ENCODE results near the gene LRFN2. TPM values are rescaled to one million over a fixed set of nuclear protein-coding genes. Genes with fewer than 3 reads are reported as not detected.

The LRFN2 gene
- total and polyA plus RNA-seq, 2 of the 8 experiments (the other 6 are each of a cell fraction or from before 2014, with no cell fraction given) = 2.3 TPM

DNA sequence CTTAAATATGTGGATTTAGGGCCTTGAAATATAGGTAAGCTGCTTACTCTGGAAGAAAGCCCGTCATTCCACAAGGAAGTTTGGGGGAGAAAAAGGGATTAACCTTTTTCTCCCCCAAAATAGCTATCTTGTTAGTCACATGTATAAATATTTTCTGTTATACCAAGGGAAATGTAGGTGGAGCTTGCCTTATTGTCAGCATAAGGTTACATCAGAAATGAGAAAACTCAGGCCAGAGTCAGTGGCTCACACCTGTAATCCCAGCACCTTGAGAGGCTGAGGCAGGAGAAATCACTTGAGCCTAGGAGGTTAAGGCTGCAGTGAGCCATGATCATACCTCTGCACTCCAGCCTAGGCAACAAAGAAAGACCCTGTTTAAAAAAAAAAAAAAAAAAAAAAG, 129.9 kb downstream of the LRFN2 start:
- Histone ChIP-seq H2BK12ac (ENCODE audit: low read depth, low read length) (no peak overlapping the region), H3K4me3 (ENCODE audit: extremely low read depth in 1 of 4, insufficient read depth in 2 of 4, low read depth in 3 of 4, low read length in 4 of 4) (no peak overlapping the region), H3K23ac (ENCODE audit: insufficient read length) (no peak overlapping the region), H3K4me2 (ENCODE audit: insufficient read depth in 1 of 2, low read depth in 2 of 2, low read length in 2 of 2) (no peak overlapping the region), H3K9me3 (ENCODE audit: insufficient read depth in 2 of 2, low read depth in 1 of 2, low read length in 1 of 2) (no peaks in the 10 kb centered on the region), H4K8ac (ENCODE audit: extremely low read depth, insufficient read depth, low read length) (no peak overlapping the region), H2AFZ (ENCODE audit: low read length) (no peak overlapping the region), H3K27me3 (replicated peaks in 1 of 4; ENCODE audit: control insufficient read depth in 3 of 4, extremely low read depth in 1 of 4, insufficient read depth in 3 of 4, low read length in 3 of 4) (no peaks in the 10 kb centered on the region), H2BK20ac (ENCODE audit: low read length) (no peak overlapping the region), H3K79me2 (ENCODE audit: control insufficient read depth in 1 of 2, insufficient read depth in 2 of 2, low read length in 2 of 2) (no peaks in the 10 kb centered on the region), H2BK120ac (replicated peaks; ENCODE audit: low read depth, low read length) (no peak overlapping the region), H3K4ac (replicated peaks; ENCODE audit: insufficient read length, low read depth, low read length) (no peak overlapping the region), H3K79me1 (ENCODE audit: low read depth, low read length) (no peaks in the 10 kb centered on the region), H3K23me2 (ENCODE audit: low read depth, low read length) (no peaks in the 10 kb centered on the region; the same call in 1 of the 2 replicates), H4K20me1 (replicated peaks in 1 of 2; ENCODE audit: control insufficient read depth in 1 of 2, insufficient read depth in 2 of 2, low read length in 2 of 2) (no peaks in the 10 kb centered on the region), H2AK5ac (ENCODE audit: low read depth, low read length) (no peak overlapping the region), H3K14ac (ENCODE audit: insufficient read length) (no peak overlapping the region), H3K27ac (ENCODE audit: low read depth, low read length) (no peak overlapping the region), H2BK5ac (ENCODE audit: low read depth, low read length) (no peak overlapping the region), H3K18ac (ENCODE audit: extremely low read depth, low read length) (no peak overlapping the region), H4K91ac (replicated peaks; ENCODE audit: insufficient read length, low read length) (no peak overlapping the region), H3K56ac (replicated peaks; ENCODE audit: insufficient read length, low read depth, low read length) (no peak overlapping the region), H3K36me3 (ENCODE audit: control insufficient read depth in 2 of 4, insufficient read depth in 4 of 4, low read length in 3 of 4) (no peaks in the 10 kb centered on the region; a peak in 1 of 8 replicates), H4K5ac (ENCODE audit: insufficient read length, low read depth, low read length) (no peak overlapping the region), H2BK15ac (ENCODE audit: low read length) (no peak overlapping the region), H3K4me1 (replicated peaks in 1 of 4; ENCODE audit: control insufficient read depth in 3 of 4, insufficient read depth in 4 of 4, low read length in 3 of 4) (no peaks in the 10 kb centered on the region), H3K9ac (replicated peaks in 1 of 4; ENCODE audit: extremely low read depth in 1 of 4, low read depth in 3 of 4, low read length in 3 of 4) (no peak overlapping the region)
- ChIA-PET CTCF (ENCODE audit: partially characterized antibody) (interaction anchor here (1.0 to 1.2 kb wide), 3 partner anchors 12 to 315 kb away, joined by 3 read pairs; no protein-coding TSS in a partner anchor), POLR2A (ENCODE audit: partially characterized antibody) (no interaction called here)
- DNase-seq (ENCODE audit: low read depth in 1 of 2, low spot score in 2 of 2) = no peak
- no peak for FAIRE-seq
- 87% methylated on average over 1 of the region's 1 CpG; no CpG with 5 or more reads in 1 of the 2 experiments for WGBS, 2 experiments (ENCODE audit: extremely low coverage in 1 of 2, insufficient coverage in 1 of 2, insufficient read length in 1 of 2, insufficient replicate concordance in 2 of 2, low coverage in 1 of 2, low lambda C conversion rate in 2 of 2, missing lambda C conversion rate in 1 of 2)
- no peak for TF ChIP-seq TAF1 (IDR thresholded peaks at IDR 0.05; ENCODE audit: low read depth, low read length)
- no peak for TF ChIP-seq BRCA1 (IDR thresholded peaks at IDR 0.05; ENCODE audit: low read depth, low read length)
- no peak for TF ChIP-seq MAX (IDR thresholded peaks at IDR 0.05)
- no peak for TF ChIP-seq EZH2 (IDR thresholded peaks at IDR 0.05; ENCODE audit: low read depth, low read length, severe bottlenecking)
- TF ChIP-seq NANOG (IDR thresholded peaks at IDR 0.05; ENCODE audit: insufficient read depth, low read depth, low read length, poor library complexity, severe bottlenecking) = no peak
- no peak for TF ChIP-seq KDM4A (IDR thresholded peaks at IDR 0.05; ENCODE audit: low read depth, low read length, severe bottlenecking)
- no peak for TF ChIP-seq CBX8 (IDR thresholded peaks at IDR 0.05; ENCODE audit: borderline replicate concordance, low read depth, low read length)
- TF ChIP-seq BACH1 (IDR thresholded peaks at IDR 0.05; ENCODE audit: low read length) = no peak
- no peak for TF ChIP-seq E2F6 (IDR thresholded peaks at IDR 0.05)
- TF ChIP-seq SRF (IDR thresholded peaks at IDR 0.05; ENCODE audit: low read depth, low read length) = no peak
- no peak for TF ChIP-seq FOSL1 (IDR thresholded peaks at IDR 0.05; ENCODE audit: insufficient read depth, low read depth, low read length)

Measured in H1 (cell line).